22Rv1 (cell line): ENCODE measurements around the gene TCF7L2.

Source experiments
- H3K27ac ChIP-seq: fragments of 450-650 bp; 2 replicates; pipeline ENCODE4 v1.5.1; 2017
- CTCF ChIP-seq: fragments of 450-650 bp; IDR thresholded peaks from 2 replicates; pipeline ENCODE4 v1.5.1; 2017; ENCODE audit warnings: mild to moderate bottlenecking
- ZFX ChIP-seq: fragments of 450-650 bp; IDR thresholded peaks from 2 replicates; pipeline ENCODE4 v1.6.1; 2017; ENCODE audit warnings: antibody characterized with exemption, borderline replicate concordance

The TCF7L2 gene

GRCh38 chr10:113126229-113127201, 176.5 kb downstream of the TCF7L2 start:
- no peak overlapping the region for H3K27ac ChIP-seq

GRCh38 chr10:113127261-113127900, 177.3 kb downstream of the TCF7L2 start:
- no peak overlapping the region for H3K27ac ChIP-seq
- TF ChIP-seq CTCF (no peak), ZFX (no peak)

More at GRCh38 chr10:113126229-113127201, 176.5 kb downstream of the TCF7L2 start:
- no peak for TF ChIP-seq ZFX
- peak; percentile 94 for TF ChIP-seq CTCF

GRCh38 chr10:113127901-113128283, 177.8 kb downstream of the TCF7L2 start:
- no peak overlapping the region for H3K27ac ChIP-seq
- TF ChIP-seq ZFX = no peak
- TF ChIP-seq CTCF = no peak

- no peak overlapping the region for H3K27ac ChIP-seq
- no peak for TF ChIP-seq ZFX
- no peak for TF ChIP-seq CTCF
Measured at GRCh38 chr10:113128450-113129070, 178.5 kb downstream of the TCF7L2 start.

- no peak for TF ChIP-seq ZFX
- TF ChIP-seq CTCF = no peak
- H3K27ac ChIP-seq = no peak overlapping the region
Measured at GRCh38 chr10:113129117-113129516, 179.1 kb downstream of the TCF7L2 start.

GRCh38 chr10:113130014-113130641, 180.1 kb downstream of the TCF7L2 start:
- no peak overlapping the region for H3K27ac ChIP-seq
- no peak for TF ChIP-seq ZFX

GRCh38 chr10:113131613-113132261, 181.7 kb downstream of the TCF7L2 start:
- TF ChIP-seq CTCF (no peak), ZFX (no peak)
- no peak overlapping the region for H3K27ac ChIP-seq
